ENCODE results near the gene PCGF6.
"Not testable (repeated sequence)": the region's sequence is repeated elsewhere in the genome, so short reads cannot be mapped to it uniquely, and the experiment has no call there.

The PCGF6 gene

DNA sequence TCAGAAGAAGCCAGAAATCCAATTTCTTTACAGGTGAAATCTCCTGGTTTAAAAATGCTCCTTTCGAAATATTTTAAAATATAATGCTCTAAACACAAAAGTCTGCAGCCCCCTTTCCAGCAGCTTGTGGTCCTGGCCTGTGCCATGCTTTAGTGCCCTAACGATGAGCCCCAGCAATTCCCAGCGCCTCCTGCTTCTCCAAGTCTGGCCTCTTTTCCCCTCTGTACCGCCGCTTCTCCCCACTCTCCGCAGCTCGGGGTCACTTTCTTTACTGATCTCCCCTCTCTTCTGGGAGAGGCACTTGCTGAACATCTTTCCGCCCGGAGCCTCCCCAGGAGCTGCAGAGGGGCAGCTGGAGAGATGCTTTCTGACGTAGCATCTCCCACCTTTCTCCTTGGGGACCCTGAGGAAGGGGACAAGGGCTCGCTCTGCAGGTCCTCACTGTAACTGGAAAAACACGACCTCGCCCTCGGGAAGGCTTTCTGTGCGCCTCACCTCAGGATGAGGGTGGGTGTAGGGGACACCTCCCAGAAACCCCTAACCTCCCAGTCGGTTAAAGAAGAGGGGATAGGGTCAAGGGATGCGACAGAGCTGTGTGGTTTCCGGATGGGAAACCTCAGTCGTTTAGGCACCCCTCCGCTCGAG is 74.6 kb downstream of the PCGF6 start:
- no peak for DNase-seq (ENCODE audit: extremely low read depth, low read depth)
- TF ChIP-seq, protein P1, sequence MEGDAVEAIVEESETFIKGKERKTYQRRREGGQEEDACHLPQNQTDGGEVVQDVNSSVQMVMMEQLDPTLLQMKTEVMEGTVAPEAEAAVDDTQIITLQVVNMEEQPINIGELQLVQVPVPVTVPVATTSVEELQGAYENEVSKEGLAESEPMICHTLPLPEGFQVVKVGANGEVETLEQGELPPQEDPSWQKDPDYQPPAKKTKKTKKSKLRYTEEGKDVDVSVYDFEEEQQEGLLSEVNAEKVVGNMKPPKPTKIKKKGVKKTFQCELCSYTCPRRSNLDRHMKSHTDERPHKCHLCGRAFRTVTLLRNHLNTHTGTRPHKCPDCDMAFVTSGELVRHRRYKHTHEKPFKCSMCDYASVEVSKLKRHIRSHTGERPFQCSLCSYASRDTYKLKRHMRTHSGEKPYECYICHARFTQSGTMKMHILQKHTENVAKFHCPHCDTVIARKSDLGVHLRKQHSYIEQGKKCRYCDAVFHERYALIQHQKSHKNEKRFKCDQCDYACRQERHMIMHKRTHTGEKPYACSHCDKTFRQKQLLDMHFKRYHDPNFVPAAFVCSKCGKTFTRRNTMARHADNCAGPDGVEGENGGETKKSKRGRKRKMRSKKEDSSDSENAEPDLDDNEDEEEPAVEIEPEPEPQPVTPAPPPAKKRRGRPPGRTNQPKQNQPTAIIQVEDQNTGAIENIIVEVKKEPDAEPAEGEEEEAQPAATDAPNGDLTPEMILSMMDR (IDR thresholded peaks at IDR 0.05; ENCODE audit: low read depth, low read length) = no peak

DNA sequence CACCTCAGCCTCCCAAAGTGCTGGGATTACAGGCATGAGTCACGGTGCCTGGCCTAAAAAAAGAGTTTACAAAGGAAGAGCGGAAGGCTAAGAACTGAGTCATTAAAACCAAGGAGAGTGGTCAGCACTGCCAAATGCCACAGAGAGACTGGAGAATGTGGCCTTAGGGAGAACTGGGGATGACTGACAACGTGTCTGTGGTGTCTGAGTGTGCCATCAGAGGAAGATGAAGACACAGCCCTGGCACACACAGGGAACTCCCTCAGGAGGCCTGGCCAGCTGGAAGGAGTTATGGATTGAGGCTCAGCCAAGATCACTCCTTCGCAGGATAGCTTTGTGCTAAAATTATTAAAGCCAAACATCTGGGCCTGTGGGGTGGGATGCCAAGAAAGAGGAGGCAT is 77.9 kb downstream of the PCGF6 start:
- DNase-seq (ENCODE audit: extremely low read depth, low read depth) = peak; percentile 98
- TF ChIP-seq, protein P1 (IDR thresholded peaks at IDR 0.05; ENCODE audit: low read depth, low read length) = no peak

DNA sequence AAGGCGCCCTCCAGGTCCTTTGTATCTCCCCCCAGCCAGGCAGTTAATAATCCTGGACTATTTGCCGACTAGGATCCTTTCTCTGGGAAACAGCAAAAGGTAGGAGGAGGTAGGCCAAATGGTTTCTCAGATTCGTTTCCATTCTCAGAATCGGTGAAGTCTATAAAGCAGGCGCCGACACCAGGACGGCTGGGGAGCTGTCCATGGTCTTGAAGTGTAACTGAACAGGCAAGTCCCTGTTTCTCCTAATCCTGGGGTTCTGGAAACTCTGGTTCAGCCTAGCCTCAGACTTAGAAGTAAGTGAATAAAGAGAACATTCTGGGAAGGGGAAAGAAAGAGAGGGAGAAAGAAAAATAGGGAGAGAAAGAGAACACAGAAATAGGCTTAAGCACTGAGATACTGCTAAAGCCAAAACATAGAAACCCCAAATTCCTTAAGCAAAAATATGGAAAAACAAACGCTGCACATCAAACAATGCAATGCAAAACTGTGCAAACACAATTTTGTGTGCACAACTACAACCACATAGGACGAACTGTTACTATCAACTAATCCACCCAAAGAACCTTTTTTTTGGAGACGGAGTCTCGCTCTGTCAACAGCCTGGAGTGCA is 85.1 kb downstream of the PCGF6 start:
- TF ChIP-seq, protein P1 (IDR thresholded peaks at IDR 0.05; ENCODE audit: low read depth, low read length) = no peak
- no peak for DNase-seq (ENCODE audit: extremely low read depth, low read depth)

DNA sequence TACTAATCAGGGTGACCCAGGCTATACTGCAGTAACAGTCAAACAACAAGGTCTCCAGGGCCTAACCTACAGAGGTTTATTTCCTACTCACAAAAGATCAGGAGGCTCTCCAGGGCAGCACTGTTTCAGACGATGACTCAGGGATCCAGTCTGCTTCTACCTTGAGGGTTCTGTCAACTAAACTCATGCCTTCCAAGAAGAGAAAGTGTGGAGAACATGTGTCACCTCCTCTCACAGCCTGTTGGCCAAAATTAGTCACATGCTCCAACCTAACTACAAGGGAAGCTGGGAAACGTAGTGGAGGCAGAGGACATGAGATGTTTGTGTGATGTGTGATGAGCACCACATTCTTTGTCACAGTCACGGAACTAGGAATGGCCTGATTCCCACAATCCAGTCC is 88.7 kb downstream of the PCGF6 start:
- TF ChIP-seq, protein P1 (IDR thresholded peaks at IDR 0.05; ENCODE audit: low read depth, low read length) = no peak

DNA sequence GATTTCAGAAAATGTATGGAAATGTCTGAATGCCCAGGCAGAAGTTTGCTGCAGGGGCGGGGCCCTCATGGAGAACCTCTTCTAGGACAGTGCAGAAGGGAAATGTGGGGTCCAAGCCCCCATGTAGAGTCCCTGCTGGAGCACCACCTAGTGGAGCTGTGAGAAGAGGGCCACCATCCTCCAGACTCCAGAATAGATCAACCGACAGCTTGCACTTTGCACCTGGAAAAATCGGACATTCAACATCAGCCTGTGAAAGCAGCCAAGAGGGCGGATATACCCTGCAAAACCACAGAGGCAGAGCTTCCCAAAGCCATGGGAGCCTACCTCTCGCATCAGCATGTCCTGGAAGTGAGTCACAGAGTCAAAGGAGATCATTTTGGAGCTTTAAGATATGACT is 91.0 kb downstream of the PCGF6 start:
- DNase-seq (ENCODE audit: extremely low read depth, low read depth) = no peak
- TF ChIP-seq, protein P1 (IDR thresholded peaks at IDR 0.05; ENCODE audit: low read depth, low read length) = no peak

More for the DNA sequence above, 88.7 kb downstream of the PCGF6 start:
- no peak for DNase-seq (ENCODE audit: extremely low read depth, low read depth)

DNA sequence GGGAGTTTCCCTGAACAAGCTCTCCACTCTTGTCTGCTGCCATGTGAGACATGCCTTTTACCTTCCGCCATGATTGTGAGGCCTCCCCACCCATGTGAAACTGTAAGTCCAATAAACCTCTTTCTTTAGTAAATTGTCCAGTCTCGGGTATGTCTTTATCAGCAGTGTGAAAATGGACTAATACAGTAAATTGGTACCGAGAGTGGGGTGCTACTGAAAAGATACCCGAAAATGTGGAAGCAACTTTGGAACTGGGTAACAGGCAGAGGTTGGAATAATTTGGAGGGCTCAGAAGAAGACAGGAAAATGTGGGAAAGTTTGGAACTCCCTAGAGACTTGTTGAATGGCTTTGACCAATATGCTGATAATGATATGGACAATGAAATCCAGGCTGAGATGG is 92.0 kb downstream of the PCGF6 start:
- DNase-seq (ENCODE audit: extremely low read depth, low read depth) = not testable (repeated sequence)

DNA sequence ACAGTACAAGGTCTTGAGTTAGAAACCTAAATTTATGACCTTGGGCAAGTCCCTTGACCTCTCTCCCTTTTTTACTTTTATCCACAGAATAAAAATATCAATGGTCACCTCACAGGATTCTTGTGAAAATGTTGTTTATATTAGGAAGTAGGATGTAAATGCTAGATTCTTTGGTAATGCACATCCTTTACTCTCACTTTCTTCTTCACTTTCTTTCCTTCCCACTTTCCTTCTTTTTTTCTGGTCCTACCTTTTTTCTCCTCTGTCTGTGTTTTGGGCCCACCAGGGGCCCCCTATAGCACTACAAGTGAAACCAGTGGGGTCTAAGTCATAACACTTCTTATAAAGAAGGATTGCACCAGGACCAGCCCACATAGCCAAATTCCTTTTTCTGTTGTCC is 93.1 kb downstream of the PCGF6 start:
- TF ChIP-seq, protein P1 (IDR thresholded peaks at IDR 0.05; ENCODE audit: low read depth, low read length) = no peak
- DNase-seq (ENCODE audit: extremely low read depth, low read depth) = no peak

DNA sequence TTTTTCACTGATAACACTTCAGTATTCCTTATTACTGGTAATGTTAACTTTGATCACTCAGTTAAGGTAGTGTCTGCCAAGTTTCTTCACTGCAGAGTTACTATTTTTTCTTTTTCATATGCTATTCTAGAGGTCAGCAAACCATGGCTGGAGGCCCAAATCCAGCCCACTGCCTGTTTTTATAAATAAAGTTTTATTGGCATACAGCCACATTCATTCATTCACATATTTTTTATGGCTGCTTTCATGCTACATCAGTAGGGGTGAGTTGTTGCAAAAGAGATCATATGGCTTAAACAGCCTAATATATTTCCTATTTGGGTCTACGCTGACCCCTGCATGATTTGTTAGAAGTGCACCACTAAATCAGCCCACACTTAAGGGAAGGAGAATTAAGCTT is 94.3 kb downstream of the PCGF6 start:
- DNase-seq (ENCODE audit: extremely low read depth, low read depth) = no peak
- TF ChIP-seq, protein P1 (IDR thresholded peaks at IDR 0.05; ENCODE audit: low read depth, low read length) = no peak
